Umbilical cord (tissue), 2 donors: ENCODE data around the gene CD22. TPM values are rescaled to one million over a fixed set of nuclear protein-coding genes. Genes with fewer than 3 reads are reported as not detected.
"Not testable (repeated sequence)": the region's sequence is repeated elsewhere in the genome, so short reads cannot be mapped to it uniquely, and the experiment has no call there.

ENCODE experiments used
- DNase-seq: peaks from one replicate; pipeline ENCODE4 v3.0.0-alpha.2; 2015; ENCODE audit warnings: low spot score
- total RNA-seq: library from RNA; depleted of rRNA; stranded (reverse); fragments of >200 nt; gene quantifications from one replicate; pipeline ENCODE4 v1.2.3, GENCODE V29; 2014; ENCODE audit warnings: low replicate concordance; ENCODE audit not compliant: insufficient read depth

Gene CD22
- total RNA-seq = 13.0 TPM

DNA sequence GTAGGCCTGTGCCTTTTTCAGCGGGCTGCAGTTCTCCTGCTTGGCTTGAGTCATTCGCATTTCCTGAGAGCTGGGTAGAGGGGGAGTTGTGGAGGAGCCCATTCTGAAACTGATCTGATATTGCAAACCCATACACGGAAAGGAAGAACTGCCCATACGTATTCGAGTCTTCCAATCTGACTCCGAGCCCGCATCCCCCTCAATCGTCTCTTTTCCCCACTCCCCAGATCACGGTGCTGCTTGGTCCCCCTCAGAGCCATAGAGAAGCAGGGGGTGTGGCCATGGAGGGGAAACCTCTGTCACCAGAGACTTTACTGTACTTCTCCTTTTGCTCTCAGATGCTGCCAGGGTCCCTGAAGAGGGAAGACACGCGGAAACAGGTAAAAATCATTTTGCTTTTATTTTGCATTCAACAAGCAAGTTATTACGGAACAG, at the start of gene CD22:
CD22 (plus strand) TSS at position 337 of the 435 bp plus-strand sequence. CDS start 2,854 bp downstream, outside the sequence.
- no peak for DNase-seq

GRCh38 chr19:35279374-35279773, 49.6 kb upstream of the CD22 start:
- DNase-seq = no peak

GRCh38 chr19:35279985-35280821, 48.8 kb upstream of the CD22 start:
- no peak for DNase-seq

- no peak for DNase-seq
Observed at GRCh38 chr19:35281303-35281702, 47.7 kb upstream of the CD22 start.

DNA sequence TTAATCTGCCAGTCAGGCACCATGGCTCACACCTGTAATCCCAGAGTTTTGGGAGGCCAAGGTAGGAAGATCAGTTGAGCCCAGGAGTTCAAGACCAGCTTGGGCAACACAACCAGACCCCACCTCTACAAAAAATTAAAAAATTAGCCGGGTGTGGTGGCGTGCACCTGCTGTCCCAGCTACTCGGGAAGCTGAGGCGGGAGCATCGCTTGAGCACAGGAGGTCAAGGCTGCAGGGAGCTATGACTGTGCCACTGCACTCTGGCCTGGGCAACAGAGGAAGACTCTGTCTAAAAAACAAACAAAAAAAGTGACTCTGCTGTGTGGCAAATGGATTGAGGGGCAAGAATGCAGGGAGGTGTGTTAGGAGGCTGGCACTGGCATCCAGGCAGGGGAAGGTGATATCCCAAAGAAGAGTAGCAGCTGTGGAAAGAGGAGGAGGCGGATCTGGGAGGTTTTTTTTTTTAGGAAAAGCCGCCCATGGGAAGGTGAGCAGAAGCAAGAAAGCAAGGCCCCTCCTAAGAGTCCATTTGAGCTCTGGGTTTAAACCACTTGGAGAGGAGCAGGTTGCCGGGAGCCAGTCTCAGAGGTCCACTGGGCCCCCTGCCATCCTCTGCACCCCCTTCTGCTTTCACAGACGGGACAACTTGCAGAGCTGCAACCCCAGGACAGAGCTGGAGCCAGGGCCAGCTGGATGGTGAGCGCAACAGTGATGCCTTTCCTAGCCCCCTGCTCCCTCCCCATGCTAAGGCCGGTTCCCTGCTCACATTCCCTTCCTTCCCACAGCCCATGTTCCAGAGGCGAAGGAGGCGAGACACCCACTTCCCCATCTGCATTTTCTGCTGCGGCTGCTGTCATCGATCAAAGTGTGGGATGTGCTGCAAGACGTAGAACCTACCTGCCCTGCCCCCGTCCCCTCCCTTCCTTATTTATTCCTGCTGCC, 44.6 kb upstream of the CD22 start:
- no peak for DNase-seq

DNA sequence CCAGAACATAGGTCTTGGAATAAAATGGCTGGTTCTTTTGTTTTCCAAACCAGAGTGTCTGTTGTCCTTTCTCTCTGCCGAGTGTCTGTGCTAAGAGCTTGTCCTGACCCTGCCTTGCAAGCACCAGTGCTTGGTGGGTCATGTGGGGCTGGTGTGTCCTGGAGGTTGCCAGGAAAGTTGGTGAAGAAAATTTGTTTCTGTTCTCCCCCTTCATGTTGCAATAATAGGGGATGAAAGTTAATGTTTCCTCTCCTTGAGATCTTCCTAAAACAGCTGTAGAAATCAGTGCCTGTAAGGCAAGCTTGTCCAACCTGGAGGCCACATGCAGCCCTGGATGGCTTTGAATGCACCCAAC, 43.9 kb upstream of the CD22 start:
- no peak for DNase-seq

- DNase-seq = not testable (repeated sequence)
Observed at GRCh38 chr19:35285465-35285864, 43.5 kb upstream of the CD22 start.

GRCh38 chr19:35286101-35286500, 42.9 kb upstream of the CD22 start:
- DNase-seq = not testable (repeated sequence)

- no peak for DNase-seq
Observed at GRCh38 chr19:35287713-35288112, 41.3 kb upstream of the CD22 start.

DNA sequence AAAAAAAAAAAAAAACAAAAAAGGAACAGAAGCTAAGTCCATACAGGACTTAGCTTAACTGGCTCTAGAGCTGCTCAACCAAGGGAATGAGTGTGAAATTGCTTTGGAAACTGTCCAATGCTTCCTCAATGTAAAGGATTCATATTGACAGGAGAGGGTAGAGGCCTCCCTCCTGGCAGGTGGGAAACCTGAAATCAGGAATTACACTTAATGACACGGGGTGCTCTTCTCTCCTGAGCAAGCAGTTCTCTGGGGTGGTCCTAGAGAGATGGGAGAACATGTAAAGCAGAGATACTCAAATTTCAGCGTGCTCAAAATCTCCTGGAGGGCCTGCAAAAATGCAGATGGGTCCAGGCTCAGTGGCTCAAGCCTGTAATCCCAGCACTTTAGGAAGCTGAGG, 40.7 kb upstream of the CD22 start:
- no peak for DNase-seq

GRCh38 chr19:35288906-35289305, 40.1 kb upstream of the CD22 start:
- DNase-seq = no peak

GRCh38 chr19:35290381-35291127, 38.4 kb upstream of the CD22 start:
- DNase-seq = no peak

GRCh38 chr19:35291259-35291658, 37.7 kb upstream of the CD22 start:
- no peak for DNase-seq

- no peak for DNase-seq
Observed at GRCh38 chr19:35291916-35292315, 37.1 kb upstream of the CD22 start, which contains the start of gene MAG. Gene MAG (plus strand): TSS chr19:35292161. CDS start chr19:35295409, 3,248 bp downstream.

DNA sequence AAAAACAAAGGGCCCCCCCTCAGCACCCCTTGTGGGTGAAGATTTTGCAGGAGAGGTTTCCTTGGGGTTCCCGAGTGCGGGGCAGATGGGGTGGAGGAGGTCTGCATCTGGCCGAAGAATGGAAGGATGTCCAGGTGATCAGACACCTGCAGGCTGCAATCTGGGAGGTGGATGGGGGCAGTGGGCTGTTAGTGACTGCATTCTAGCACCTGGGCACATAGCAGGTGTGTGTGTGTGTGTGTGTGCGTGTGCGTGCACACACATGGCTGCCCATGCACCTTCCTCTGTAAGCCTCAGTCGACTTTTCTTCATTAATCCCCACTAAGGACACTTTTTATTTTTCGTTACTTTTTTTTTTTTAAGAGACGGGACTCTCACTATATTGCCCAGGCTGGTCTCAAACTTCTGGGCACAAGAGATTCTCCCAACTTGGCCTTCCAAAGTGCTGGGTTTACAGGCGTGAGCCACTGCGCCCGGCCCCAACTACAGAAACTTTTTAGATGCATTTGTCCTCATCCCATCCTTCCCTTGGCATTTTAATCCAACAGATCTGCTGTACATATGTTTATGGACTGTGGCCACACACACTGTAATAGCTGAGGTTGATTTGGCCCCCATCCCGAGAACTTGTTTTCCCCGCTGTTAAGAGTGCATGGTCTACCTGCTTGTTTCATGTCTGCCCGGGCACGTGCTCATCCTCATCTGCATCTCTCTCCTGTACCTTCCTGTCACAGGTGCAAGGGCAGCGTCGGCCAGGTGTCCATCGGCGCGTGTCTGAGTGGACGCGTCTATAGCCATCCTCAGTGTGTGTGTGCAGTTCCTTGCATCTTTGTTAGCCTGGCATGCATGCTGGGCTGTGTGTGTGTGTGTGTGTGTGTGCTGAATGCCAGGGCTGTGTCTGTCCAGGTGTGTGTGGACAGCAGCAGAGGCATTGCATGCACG, 36.3 kb upstream of the CD22 start:
- no peak for DNase-seq

GRCh38 chr19:35293363-35293739, 35.6 kb upstream of the CD22 start:
- no peak for DNase-seq

GRCh38 chr19:35293808-35294207, 35.2 kb upstream of the CD22 start:
- DNase-seq = no peak

GRCh38 chr19:35294328-35294727, 34.7 kb upstream of the CD22 start:
- DNase-seq = no peak

DNA sequence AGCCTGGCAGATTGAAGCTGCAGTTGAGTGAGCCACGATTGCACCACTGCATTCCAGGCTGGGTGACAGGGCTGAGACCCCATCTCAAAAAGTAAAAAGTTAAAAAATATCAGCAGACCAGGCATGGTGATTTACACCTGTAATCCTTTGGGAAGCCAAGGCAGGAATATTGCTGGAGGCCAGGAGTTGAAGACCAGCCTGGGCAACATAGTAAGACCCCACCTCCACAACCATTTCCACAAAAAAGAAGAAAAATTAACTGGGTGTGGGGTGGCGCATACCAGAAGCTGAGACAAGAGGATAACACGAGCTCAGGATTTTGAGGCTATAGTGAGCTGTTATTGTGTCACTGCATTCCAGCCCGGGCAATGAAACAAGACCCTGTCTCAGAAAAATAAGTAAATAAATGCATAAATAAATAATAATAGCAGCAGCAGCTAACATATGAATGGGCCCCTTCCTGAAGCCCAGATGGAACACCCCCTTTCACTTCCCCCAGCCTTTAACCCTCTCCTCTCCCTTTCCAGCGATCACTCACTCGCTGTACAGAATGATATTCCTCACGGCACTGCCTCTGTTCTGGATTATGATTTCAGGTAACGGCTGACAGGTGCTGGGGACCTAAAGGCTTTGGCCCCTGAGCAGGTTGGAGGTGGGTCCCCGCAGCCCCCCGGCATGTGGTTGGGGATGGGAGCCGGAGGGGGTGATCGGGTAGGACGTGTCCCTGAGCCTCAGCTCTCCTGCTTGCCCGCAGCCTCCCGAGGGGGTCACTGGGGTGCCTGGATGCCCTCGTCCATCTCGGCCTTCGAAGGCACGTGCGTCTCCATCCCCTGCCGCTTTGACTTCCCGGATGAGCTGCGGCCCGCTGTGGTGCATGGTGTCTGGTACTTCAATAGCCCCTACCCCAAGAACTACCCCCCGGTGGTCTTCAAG, 33.9 kb upstream of the CD22 start:
- DNase-seq = no peak
